GM18909 (cell line): ENCODE measurements around the gene LRRN3.

Experiments
- ATAC-seq: cut with Tn5 transposase; IDR thresholded peaks from one replicate; pipeline ENCODE4 v1.9.1; 2021; ENCODE audit warnings: mild to moderate bottlenecking; ENCODE audit not compliant: unreplicated experiment, poor library complexity

The LRRN3 gene

DNA sequence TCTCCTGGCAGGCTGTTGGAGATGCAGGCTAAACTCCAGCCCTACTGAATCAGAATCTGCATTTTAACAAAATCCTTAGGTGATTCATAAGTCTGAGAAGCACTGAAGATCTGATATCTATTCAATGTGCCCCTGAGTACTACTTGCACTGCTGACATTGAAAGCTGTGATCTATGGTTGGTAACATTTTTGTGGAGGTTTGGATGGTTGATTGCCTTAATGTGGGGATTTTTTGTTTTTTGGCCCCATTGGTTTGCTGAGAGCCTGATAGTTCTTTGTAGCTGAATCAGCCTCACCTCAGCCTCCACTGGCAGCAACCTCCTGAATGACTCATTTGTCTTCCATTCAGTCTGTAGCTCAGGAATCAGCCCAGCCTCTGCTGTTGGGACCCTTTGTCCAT is 14.7 kb upstream of the LRRN3 start:
- ATAC-seq = no peak

DNA sequence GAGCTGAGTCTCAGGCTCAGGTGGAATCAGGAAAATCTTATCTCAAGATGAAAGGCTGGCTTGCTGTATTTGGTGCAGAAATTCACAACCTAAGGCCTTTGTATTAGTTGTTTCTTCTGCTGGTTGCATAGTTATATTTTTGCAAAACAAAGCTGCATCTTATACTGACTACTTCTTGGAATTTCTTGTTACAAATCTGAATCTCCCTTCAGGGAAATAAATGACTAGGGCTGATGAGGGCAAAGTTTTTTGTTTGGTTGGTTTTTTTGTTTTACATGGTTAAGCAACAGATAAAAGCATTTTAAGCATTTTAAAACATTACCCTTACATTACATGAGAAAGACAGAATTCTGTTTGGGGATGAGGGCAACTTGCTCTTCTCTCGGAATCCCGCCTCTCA is 13.9 kb upstream of the LRRN3 start:
- ATAC-seq = no peak

DNA sequence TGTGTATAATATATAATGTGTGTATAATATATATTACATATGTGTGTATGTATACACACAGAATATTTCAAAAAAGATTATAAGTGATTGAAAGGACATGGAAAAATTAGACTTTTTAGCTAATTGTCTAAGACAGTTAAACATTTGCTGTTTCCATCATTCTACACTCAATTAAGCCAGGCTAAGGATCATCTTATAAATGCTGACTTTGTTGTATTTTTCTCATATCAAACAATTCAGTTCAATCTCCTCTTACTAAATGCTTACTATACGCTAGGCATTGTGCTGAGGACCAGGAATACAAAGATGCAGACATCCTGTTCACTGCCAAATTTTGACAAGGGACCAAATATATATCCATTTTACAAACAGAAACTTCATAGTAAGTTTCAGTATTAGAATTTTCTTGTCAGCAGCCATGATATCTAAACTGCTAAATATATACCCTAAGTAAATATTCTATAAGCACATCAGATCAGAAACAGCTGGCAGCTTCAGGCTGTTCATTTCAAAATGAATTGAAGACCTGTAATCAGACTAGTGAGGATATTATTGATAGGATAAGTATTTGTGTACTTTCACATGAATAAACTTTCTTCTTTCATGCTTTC is 10.3 kb upstream of the LRRN3 start:
- peak; percentile 33 for ATAC-seq

DNA sequence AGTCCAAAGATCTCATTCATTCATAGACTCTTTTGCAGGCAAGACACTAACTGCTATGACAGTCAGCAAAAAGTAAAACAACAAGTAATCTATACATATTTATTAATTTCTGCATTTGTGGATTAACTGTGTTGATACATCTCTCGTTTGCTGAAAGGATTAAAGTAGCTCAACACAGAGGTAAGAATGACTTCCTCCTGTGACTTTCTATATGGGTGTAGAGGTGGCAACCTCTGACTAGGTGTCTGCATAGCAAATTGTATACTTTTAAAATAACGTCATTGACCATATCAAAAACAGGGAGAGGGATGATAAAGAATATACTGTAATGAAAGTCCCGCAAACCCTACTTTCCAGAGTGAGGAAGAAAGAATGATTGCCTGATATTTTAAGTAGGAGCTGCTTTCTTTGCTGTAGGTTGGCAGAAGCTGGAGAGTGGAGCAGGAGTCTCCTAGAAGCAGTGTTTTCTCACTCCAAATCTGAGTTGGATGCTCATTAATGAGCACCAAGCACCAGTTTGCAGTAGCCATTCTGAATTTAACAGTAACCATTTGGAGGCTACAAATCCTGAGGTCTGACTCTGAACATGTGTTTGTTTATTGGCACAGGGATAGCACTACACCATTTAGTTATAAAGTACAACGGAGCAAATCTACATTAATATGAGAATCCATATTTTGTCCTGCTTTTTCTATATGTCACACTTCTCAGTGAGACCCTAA is 9.2 kb upstream of the LRRN3 start:
- no peak for ATAC-seq

DNA sequence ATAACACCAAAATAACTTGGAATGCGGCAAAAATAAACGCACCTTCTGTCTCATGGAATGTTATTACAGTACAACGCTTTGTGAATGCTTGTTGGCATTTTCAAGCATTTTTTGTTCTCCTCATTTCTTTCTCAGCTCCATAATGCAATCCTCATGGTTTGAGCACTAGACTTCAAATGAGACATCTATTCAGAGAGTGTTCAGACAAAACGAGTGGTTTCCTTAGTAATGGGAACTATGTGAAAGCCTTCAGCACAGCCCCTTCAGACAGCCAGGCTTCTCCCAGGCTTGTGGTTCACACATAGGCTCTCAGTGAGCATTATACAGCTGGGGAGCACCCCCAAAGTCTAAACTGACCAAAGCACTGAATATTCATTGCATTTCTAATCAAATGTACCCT is 8.6 kb upstream of the LRRN3 start:
- ATAC-seq = no peak

DNA sequence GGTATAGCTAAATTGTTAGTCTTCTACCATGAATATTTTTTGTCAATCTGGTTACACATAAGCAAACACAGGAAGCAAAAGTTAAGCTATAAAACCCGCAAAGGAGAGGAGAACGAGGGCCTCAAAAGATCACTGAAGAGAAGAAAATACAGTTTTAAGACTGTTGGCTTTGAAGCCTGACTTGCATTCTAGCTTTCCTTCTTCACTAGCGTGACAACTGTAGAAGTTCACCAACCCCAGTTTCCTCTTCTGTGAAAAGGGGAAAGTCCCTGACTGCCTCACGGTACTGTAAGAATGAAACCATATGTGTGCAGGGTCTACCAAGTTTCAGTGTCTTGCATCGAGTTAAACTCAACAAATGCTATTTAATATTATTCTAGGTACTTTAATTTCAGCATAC is 7.5 kb upstream of the LRRN3 start:
- peak; percentile 99 for ATAC-seq

DNA sequence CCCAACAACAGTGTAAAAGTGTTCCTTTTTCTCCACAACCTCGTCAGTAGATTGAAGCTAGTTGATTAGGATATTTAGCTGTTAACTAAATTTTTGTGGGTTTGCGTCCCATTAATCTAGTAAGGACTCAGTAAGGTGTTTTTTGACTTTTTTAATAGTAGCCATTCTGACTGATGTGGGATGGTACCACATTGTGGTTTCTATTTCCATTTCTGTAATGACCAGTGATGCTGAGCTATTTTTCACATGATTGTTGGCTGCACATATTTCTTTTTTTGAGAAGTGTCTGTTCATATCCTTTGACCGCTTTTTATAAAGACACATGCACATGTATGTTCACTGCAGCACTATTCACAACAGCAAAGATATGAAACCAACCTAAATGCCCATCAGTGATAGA is 5.6 kb upstream of the LRRN3 start:
- ATAC-seq = no peak

DNA sequence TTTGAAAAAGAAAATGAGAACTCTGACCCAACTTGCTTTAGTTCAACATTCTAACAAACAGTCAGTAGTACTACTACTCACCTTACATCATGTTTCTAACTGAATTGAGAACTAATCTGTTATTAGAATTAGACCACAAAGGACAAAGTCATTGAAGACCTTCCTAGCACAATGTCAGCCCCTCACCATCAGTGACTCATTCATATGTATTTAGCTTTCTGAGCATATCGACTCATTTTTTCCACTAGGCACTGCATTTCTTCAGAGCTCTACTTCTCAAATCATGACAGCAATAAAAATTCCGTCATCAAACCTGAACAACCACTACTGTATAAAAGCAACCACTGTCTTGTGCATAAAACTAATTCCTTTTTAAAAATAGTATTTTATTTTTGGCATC is 4.4 kb upstream of the LRRN3 start:
- no peak for ATAC-seq

DNA sequence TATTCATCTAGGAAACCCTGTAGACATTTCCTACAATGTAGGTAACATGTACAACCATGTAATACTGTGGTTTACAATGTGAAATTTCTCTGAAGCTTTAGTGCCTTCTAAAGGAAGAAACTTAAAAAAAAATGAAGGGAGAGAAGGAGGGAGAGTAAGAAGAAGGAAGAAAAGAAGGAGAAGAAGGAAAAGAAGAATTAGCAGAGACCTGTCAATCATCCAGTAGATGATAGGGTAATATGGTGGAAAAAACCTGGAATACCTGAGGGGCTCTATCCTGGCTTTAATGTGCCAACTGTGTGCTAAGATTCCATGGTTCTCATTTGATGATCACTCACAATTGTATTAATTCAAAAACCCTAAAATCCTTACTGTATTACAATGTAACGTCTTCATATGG is 2.6 kb upstream of the LRRN3 start:
- no peak for ATAC-seq

DNA sequence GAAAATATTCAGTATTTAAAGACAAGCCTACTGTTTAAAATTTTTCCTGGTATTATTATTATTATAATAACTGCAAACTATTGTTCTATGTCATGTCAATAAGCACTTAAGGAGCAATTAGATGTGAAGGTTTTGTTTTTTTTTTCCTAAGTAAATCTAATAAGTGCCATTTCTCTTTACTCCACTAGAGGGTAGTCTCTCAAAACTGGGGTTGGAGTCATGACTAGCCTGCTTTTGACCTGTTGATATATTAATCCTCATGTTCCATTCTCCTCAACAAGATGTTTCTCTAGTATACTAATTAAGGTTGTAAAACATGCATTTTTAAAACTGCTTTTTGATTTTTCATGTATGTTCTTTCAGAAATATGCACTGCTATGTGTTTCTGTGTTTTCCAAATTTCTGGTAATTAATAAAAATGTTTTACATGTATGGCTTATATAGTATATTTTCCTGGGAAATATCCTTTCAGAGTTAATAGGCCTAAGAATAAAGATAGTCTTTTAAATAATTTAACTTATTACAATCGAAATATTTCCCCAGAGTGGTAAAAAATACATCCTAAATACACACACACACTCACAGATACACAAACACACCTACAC is 1.0 kb upstream of the LRRN3 start:
- peak; percentile 51 for ATAC-seq

DNA sequence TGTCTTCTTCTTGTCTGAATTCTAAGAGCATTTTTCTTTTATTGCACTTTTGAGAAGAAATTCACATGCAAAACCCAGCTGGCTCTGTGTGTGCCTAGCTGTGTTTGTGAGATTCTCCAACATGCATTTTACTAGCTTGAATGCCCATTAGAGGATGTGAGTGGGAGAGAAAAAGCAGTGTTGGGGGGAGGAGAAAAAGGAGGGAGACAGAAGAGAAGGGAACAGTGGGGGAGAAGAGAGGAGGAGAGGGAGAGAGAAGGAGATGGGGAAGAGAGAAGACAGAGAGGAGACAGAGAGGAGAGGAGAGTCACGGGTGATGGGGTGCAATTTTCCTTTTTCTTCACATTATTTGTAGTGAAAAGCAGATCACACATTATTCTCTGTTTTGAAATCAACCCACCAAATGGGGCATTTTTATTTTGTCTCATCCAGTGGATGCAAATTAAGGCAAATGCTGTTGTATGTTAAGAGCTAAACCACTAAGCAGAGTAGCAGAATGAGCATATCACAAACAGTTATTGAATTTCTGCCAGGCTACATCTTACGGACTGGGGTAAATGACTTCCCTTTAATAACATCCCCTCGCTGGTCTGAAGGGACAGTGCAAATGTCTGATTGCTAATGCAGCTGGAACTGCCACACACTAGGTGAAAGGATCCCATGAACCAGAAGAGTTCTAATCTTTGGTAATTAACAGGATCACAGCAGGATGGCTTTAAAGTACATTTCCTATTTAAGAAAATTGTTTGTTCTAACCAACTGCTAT is 849 bp downstream of the LRRN3 start:
- ATAC-seq = peak; percentile 21

DNA sequence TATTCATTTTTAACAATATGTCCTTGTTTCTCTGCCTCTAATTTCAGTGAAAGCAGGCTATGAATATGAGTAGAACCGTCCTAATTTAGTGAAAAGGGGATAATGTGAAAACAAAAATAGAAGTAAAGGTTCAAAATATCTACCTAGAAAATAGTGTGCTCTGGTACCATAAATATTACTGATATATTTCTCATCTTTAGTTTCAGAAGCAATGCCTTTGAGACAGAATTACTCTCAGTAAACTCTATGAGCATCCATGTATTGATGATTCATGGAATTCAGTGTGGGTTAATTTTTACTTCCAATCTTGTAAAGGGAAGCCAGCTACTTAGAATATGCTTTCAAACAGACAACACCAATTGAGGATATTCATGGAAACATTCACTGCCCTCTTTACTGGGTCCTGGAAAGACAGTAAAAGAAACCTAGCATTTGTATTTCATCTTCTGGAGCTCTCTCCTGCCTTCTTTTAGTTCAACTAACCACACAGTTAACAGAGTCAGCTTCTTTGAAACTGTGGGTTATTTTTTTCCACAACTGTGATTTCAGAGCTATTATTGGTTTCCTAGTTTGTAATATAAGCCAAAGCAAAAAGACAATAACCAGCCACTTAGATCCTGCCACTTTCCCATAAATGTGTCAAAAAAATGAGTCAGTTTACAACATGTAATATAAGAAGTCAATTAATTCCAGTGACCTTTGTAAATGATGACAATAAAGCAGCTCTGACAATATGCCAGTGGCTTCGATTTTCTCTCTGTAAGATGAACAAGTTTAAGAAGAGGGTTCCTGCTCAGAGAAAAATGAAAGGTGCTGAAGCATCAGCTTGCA is 1.7 kb downstream of the LRRN3 start:
- peak; percentile 68 for ATAC-seq

DNA sequence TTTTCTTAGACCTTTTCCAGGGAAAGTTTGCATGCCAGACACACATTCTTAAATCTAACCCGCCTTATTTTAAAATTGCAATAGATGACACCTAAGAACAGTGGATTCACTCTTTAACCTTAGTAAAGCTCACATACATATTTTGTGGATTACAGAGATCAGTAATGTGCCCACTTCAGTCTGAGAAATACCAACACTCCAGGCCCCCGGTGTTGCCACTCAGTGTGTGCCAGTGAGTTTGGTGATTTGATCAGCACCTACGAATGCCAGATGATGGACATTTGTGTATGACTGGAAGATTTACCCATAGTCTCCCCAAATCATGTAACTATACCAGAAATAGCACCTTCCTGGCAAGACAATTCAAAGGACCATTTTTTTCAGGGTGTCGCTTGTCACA is 2.6 kb downstream of the LRRN3 start:
- ATAC-seq = no peak

DNA sequence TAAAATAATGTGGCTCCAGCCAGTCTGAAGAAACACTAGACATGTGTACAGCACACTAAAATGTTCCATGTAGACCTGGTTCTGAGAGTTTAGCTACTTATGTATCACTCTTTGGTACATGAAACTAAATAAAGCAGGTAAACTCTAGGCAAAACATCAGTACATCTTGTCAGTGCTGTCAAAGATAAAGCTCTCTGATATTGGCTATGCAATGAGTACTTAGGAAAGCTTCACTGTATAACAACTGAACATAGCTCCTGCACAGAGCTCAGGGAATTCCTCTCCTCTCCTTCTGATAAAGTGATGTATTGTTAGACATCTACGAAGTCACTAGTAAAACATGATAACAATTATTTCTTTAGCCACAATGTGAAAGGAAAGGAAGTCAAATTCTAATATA is 3.5 kb downstream of the LRRN3 start:
- ATAC-seq = no peak

DNA sequence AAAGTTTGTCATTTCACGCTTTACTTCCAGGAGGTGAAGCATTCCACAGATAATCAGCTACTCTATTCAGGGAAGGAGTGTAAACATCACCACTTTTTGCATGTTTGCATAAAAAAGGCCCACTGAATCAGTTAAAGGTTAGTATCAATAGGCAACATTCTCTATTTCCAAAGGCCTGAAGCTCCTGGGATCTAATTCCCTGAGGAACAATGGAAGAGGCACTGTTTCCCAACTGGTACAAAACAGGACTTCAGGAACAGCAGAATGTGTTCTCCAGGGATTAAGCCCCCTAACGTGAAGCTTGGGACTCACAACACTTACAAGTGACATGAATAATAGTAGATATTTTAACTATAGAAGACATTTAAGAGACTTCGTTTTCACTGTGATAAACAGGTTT is 6.1 kb downstream of the LRRN3 start:
- ATAC-seq = no peak

DNA sequence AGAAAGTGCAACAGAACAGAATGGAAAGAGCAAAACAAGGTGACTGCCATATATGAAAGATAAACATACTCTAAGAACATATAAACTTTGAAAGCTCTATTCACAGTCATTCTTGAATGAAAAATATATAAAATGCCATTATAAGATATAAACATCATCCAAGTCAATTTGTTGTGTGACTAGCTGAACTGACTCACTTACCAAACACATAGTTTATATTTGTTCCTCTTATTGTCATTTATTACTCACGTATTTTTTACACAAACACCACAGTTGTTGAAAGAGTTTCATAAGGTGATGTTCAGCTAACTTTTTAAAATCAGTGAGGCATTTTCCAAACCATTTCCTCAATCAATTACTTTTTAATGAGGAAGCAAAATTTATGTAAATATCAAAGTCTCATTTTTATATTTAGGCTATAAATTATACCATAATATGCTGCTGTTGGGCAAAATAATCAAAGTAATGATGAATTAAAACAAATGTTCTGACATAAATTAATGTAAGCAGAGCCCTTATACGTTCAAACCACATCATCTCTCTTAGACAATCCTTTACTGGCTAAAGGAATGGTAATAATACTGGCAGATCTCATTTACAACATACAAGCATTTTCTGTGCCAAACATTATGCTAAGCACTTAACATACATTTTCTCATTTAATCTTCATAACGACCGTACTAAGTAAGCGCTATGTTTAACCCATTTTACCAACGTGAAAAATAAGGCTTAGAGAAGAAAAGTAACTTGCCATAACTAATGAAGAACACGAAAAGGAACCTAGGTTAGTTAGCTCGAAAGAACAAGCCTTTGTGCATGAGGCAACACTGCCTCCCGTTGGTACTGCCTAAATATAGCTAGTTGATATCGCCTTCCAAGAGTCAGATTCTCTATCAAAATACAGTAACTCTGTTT is 7.3 kb downstream of the LRRN3 start:
- peak; percentile 96 for ATAC-seq

DNA sequence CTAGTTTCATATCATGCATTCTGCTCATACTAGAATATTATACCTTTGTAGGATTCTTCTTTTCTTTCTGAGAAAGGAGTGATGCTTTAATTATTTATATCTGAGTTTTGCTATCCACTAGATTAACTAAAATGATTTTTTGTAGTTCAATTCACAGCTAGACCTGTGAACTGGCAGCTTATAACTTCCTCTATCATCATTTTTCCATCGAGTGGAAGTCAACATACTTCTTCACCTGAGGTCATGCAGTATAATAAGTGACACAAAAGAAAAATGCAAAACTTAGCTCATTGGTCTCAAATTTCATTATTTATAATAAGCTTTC is 8.0 kb downstream of the LRRN3 start:
- ATAC-seq = peak; percentile 23

DNA sequence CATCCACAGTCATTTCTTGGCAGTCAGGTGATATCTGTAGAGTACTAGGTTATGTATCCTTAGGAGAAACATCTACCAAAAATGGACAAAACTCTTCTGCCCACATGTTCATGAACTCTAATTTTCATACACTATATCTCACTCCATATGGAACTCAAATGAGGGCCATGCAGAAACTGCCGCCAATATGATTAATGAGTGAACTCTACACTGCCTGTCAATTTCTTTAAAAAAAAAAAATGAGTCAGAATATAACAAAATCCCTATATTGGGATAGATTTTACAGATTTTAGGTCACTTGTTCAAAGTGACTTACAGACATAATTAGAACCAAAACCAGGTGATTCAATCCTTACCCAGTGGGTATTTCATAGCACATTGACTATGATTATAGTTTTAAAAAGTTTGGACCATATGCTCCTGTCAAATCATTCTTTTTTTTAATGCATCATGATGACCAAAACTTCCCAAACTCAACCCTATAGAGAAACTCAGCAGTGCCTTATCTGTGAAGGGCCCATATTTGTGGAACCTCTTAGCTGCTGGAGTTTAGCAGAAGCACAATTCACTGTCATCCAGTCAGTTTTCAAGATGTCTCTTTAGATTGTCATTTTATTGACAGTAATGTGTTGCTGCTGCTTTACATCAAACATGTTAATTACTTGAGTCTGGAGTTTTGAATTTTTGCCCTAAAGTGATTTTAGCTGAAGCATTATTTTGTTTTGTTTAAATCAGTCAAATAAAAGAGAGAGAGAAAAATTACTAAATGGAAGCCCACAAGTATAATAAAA is 11.1 kb downstream of the LRRN3 start:
- no peak for ATAC-seq

DNA sequence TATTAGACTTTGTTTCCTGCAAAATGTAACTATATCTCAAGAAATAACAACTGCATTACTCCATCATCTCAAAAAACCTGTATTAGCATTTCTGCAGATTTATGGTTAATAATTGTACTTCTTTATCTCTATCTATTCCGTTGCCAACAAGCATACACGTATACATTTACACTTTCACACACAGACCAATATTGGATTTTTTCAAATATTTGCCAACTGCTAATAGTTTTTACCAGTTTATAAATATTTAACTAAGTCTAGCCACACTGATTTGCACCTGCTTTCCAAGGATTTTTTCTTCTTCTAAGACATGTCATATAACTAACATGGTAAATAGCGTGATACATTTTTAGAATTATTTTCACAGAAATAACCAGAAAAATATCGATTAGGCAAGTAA is 12.2 kb downstream of the LRRN3 start:
- ATAC-seq = no peak
